GM23248 (cell line): Measurements from ENCODE around the gene MYRFL. TPM values are rescaled to one million over a fixed set of nuclear protein-coding genes. Genes with fewer than 3 reads are reported as not detected.

ENCODE experiments used
- DNase-seq: peaks from one replicate; pipeline ENCODE4 v3.0.0-alpha.2; 2015
- H2AFZ ChIP-seq: fragments of 200-600 bp; sonication (generic); 2 replicates; pipeline ENCODE4 v1.6.1; 2016; ENCODE audit warnings: antibody characterized with exemption
- H3F3A ChIP-seq: fragments of 200-600 bp; sonication (generic); 2 replicates; pipeline ENCODE4 v1.6.1; 2016; ENCODE audit warnings: mild to moderate bottlenecking, antibody characterized with exemption, mixed run types; ENCODE audit not compliant: insufficient read depth
- H3K27ac ChIP-seq: fragments of 200-600 bp; sonication (generic); 2 replicates; pipeline ENCODE4 v1.5.1; 2016; ENCODE audit warnings: mild to moderate bottlenecking
- H3K27me3 ChIP-seq: fragments of 200-600 bp; sonication (generic); replicated peaks from 2 replicates; pipeline ENCODE4 v1.6.1; 2016; ENCODE audit warnings: mild to moderate bottlenecking; ENCODE audit not compliant: insufficient read depth
- H3K36me3 ChIP-seq: fragments of 200-600 bp; sonication (generic); 2 replicates; pipeline ENCODE4 v1.6.1; 2016; ENCODE audit warnings: low read depth, mild to moderate bottlenecking
- H3K4me1 ChIP-seq: fragments of 200-600 bp; sonication (generic); 2 replicates; pipeline ENCODE4 v1.6.1; 2016; ENCODE audit warnings: mild to moderate bottlenecking; ENCODE audit not compliant: insufficient read depth
- H3K4me2 ChIP-seq: fragments of 200-600 bp; sonication (generic); one replicate; pipeline ENCODE4 v1.6.1; 2016; ENCODE audit warnings: mild to moderate bottlenecking; ENCODE audit not compliant: unreplicated experiment
- H3K4me3 ChIP-seq: fragments of 200-600 bp; sonication (generic); 2 replicates; pipeline ENCODE4 v1.5.1; 2016; ENCODE audit warnings: mild to moderate bottlenecking
- H3K79me2 ChIP-seq: fragments of 200-600 bp; sonication (generic); 2 replicates; pipeline ENCODE4 v1.6.1; 2016; ENCODE audit warnings: mild to moderate bottlenecking; ENCODE audit not compliant: insufficient read depth
- H3K9ac ChIP-seq: fragments of 200-600 bp; sonication (generic); 2 replicates; pipeline ENCODE4 v1.6.1; 2016; ENCODE audit warnings: mild to moderate bottlenecking
- H3K9me2 ChIP-seq: fragments of 200-600 bp; sonication (generic); 2 replicates; pipeline ENCODE4 v1.6.1; 2016; ENCODE audit warnings: mixed run types, mild to moderate bottlenecking, moderate library complexity; ENCODE audit not compliant: insufficient read depth
- H3K9me3 ChIP-seq: fragments of 200-600 bp; sonication (generic); one replicate; pipeline ENCODE4 v1.6.1; 2017; ENCODE audit warnings: low read depth
- H4K20me1 ChIP-seq: fragments of 200-600 bp; sonication (generic); 2 replicates; pipeline ENCODE4 v1.6.0; 2016; ENCODE audit not compliant: insufficient read depth
- EZH2 ChIP-seq: fragments of 200-600 bp; sonication (generic); IDR thresholded peaks from 2 replicates; pipeline ENCODE4 v1.6.1; 2018; ENCODE audit warnings: antibody characterized with exemption, mild to moderate bottlenecking; ENCODE audit not compliant: insufficient read depth, poor library complexity, severe bottlenecking
- EZH2phosphoT487 ChIP-seq: fragments of 200-600 bp; sonication (generic); IDR thresholded peaks from 2 replicates; pipeline ENCODE4 v1.6.1; 2018; ENCODE audit warnings: antibody characterized with exemption, moderate library complexity, mild to moderate bottlenecking, low read depth; ENCODE audit not compliant: insufficient read depth
- WGBS, 2 experiments: methylation state at CpG; one replicate each; pipeline ENCODE4 v1.1.6; 2015 to 2017; ENCODE audit warnings: low lambda C conversion rate in 2 of 2, low coverage in 1 of 2; ENCODE audit errors: missing lambda C conversion rate in 2 of 2; 5-methylcytosine and 5-hydroxymethylcytosine counted together
- in situ Hi-C: fragments of 300-500 bp; cut with MboI; formaldehyde crosslinking; loops from 2 replicates; pipeline ENCODE4 v1.15.0; 2020
- polyA plus RNA-seq: library from polyadenylated mRNA; unstranded; fragments of >200 nt; fragmentation: Nextera tagmentation; extraction: Ambion mirVana; gene quantifications from 2 replicates; pipeline ENCODE4 v1.2.1, GENCODE V29; 2016
- total RNA-seq: library from RNA; depleted of rRNA; stranded (reverse); fragments of >200 nt; shearing (Covaris generic); gene quantifications from 2 replicates; pipeline ENCODE4 v1.2.3, GENCODE V29; 2014

The MYRFL gene
- total and polyA plus RNA-seq, 2 experiments from 2014 or later = not detected

GRCh38 chr12:69901221-69901905 lies 76.3 kb downstream of the MYRFL start:
- Histone ChIP-seq H3K79me2 (no peaks in the 10 kb centered on the region), H3K36me3 (no peaks in the 10 kb centered on the region), H3K9ac (no peak overlapping the region), H3K27ac (no peak overlapping the region), H3K4me3 (no peak overlapping the region), H4K20me1 (no peaks in the 10 kb centered on the region), H2AFZ (no peak overlapping the region), H3K9me3 (no peaks in the 10 kb centered on the region), H3K4me1 (peaks cover 46% of the 10 kb centered on the region), H3K27me3 (no peaks in the 10 kb centered on the region), H3K4me2 (no peak overlapping the region), H3F3A (peaks cover 27% of the 10 kb centered on the region), H3K9me2 (no peaks in the 10 kb centered on the region)
- in situ Hi-C loops = no loop called here
- TF ChIP-seq EZH2 (no peak), EZH2phosphoT487 (no peak)
- peak; percentile 57 for DNase-seq

DNA sequence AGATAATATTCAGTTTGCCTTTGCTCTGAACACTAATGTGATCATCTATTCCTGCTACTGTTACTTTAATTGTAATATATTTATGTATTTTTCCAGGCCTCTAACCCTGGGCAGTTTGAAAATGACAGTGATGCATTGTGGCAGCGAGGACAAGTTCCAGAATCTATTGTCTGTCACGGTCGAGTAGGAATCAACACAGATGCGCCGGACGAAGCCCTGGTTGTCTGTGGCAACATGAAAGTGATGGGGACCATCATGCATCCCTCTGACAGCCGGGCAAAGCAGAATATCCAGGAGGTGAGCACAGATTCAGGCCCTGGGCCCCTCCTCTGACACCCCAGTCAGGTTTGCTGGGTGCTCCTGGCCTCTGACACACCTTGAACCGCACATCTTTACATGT lies 78.5 kb downstream of the MYRFL start:
- H3K4me2 ChIP-seq = no peak overlapping the region
- H3K9me2 ChIP-seq = no peaks in the 10 kb centered on the region
- peaks cover 16% of the 10 kb centered on the region for H3F3A ChIP-seq
- H2AFZ ChIP-seq = no peak overlapping the region
- no peaks in the 10 kb centered on the region for H3K27me3 ChIP-seq
- no peak overlapping the region for H3K27ac ChIP-seq
- no peaks in the 10 kb centered on the region for H3K79me2 ChIP-seq
- no peaks in the 10 kb centered on the region for H3K36me3 ChIP-seq
- peaks cover 30% of the 10 kb centered on the region for H3K4me1 ChIP-seq
- in situ Hi-C loops = no loop called here
- no peak for DNase-seq
- 88 to 92% methylated on average over 8 of the region's 8 CpGs for WGBS, 2 experiments
- H3K4me3 ChIP-seq = no peak overlapping the region
- H3K9ac ChIP-seq = no peak overlapping the region
- no peaks in the 10 kb centered on the region for H3K9me3 ChIP-seq
- TF ChIP-seq EZH2 (no peak), EZH2phosphoT487 (no peak)
- no peaks in the 10 kb centered on the region for H4K20me1 ChIP-seq

DNA sequence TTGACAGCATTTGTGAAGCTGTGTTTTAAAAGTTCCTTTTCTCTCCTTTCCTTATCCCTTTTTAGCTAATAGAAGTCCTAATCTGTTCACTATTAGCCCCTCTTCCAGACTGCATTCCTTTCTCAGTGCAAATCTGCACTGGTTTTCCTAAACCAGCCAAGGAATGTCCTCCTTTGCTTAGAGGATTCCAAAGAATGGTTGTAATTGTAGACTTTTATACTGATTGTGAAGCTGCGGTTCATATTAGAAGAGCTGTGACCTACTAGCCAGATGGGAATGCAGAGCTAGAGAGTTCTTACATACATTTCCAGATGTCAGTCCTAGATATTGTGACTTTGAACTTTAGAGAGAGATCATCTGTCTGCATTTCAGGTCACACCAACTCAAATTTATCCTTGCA lies 79.8 kb downstream of the MYRFL start:
- in situ Hi-C loops = no loop called here
- Histone ChIP-seq H2AFZ (0 out of 2 replicates have a peak overlapping the region, but pooled peaks have one; percentile 53), H3K79me2 (no peaks in the 10 kb centered on the region), H3K4me3 (0 out of 2 replicates have a peak overlapping the region, but pooled peaks have one; percentile 11), H3K4me1 (peaks cover 27% of the 10 kb centered on the region), H3K27me3 (no peaks in the 10 kb centered on the region), H4K20me1 (no peaks in the 10 kb centered on the region), H3K36me3 (no peaks in the 10 kb centered on the region), H3K9ac (no peak overlapping the region), H3K9me3 (no peaks in the 10 kb centered on the region), H3K27ac (peak overlapping the region; percentile 25; the same call in 1 of the 2 replicates), H3F3A (peaks cover 16% of the 10 kb centered on the region), H3K4me2 (peak overlapping the region; percentile 50), H3K9me2 (no peaks in the 10 kb centered on the region)
- WGBS, 2 experiments = 21 to 24% methylated on average over 1 of the region's 1 CpG
- no peak for TF ChIP-seq EZH2phosphoT487
- DNase-seq = peak; percentile 67

DNA sequence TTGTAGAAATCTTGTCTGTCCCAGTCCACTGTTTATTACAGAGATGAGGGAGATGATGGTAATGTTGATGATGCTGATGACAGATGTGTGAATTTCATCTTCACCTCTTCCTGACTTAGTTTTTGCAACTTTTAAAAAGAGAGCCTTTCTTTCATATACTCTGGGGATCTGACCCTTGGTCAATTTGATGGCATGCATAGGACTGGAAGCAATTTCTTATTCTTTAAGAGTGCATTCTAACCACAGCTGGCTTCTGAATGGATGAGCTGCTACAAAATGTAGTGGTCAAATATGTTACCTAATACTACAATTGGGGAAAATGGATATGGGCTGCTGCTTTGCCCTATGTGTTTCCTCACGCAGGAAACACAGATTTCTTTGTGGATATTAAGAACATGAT lies 80.8 kb downstream of the MYRFL start:
- TF ChIP-seq EZH2phosphoT487 = no peak
- TF ChIP-seq EZH2 = no peak

More for the DNA sequence above, 80.8 kb downstream of the MYRFL start:
- Histone ChIP-seq H3K4me3 (no peak overlapping the region), H3K27ac (no peak overlapping the region), H3K79me2 (no peaks in the 10 kb centered on the region), H3K9ac (no peak overlapping the region), H2AFZ (no peak overlapping the region), H3K36me3 (no peaks in the 10 kb centered on the region), H3K9me2 (no peaks in the 10 kb centered on the region), H4K20me1 (no peaks in the 10 kb centered on the region), H3K27me3 (no peaks in the 10 kb centered on the region), H3K4me2 (no peak overlapping the region), H3F3A (peaks cover 16% of the 10 kb centered on the region), H3K4me1 (peaks cover 26% of the 10 kb centered on the region), H3K9me3 (no peaks in the 10 kb centered on the region)
- DNase-seq = no peak
- 69 to 82% methylated on average over 1 of the region's 1 CpG for WGBS, 2 experiments
- in situ Hi-C loops = no loop called here
